Measurements from ENCODE around the gene SPIN1. TPM values are rescaled to one million over a fixed set of nuclear protein-coding genes. Genes with fewer than 3 reads are reported as not detected.

SPIN1 gene
- total and polyA plus RNA-seq, 2 donors (not counting 1 experiment from before 2014, with no cell fraction given): 9.9 to 24.9 TPM

DNA sequence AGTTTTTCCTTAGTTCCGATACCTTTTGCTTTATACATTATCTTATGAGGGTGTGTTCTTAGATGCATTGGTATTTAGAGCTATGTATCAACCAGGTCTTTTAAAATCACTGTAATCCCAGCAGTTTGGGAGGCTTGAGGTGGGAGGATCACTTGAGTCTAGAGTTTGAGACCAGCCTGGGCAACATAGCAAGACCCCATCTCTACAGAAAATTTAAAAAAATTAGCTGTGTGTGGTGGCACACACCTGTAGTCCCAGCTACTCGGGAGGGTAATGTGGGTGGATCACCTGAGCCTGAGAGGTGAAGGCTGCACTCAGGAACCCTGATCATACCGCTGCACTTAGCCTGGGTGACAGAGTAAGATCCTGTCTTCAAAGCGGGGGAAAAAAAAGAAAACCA lies 15.1 kb downstream of the SPIN1 start:
- CTCF ChIA-PET: interaction anchor here (0.8 kb wide), 1 partner anchor 12 kb away, joined by 4 read pairs; no protein-coding TSS in a partner anchor
- TF ChIP-seq, protein P1, sequence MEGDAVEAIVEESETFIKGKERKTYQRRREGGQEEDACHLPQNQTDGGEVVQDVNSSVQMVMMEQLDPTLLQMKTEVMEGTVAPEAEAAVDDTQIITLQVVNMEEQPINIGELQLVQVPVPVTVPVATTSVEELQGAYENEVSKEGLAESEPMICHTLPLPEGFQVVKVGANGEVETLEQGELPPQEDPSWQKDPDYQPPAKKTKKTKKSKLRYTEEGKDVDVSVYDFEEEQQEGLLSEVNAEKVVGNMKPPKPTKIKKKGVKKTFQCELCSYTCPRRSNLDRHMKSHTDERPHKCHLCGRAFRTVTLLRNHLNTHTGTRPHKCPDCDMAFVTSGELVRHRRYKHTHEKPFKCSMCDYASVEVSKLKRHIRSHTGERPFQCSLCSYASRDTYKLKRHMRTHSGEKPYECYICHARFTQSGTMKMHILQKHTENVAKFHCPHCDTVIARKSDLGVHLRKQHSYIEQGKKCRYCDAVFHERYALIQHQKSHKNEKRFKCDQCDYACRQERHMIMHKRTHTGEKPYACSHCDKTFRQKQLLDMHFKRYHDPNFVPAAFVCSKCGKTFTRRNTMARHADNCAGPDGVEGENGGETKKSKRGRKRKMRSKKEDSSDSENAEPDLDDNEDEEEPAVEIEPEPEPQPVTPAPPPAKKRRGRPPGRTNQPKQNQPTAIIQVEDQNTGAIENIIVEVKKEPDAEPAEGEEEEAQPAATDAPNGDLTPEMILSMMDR (IDR thresholded peaks at IDR 0.05): no peak
- TF ChIP-seq EZH2 (IDR thresholded peaks at IDR 0.05; ENCODE audit: borderline replicate concordance, insufficient read depth, low read depth, low read length, poor library complexity, severe bottlenecking): no peak

DNA sequence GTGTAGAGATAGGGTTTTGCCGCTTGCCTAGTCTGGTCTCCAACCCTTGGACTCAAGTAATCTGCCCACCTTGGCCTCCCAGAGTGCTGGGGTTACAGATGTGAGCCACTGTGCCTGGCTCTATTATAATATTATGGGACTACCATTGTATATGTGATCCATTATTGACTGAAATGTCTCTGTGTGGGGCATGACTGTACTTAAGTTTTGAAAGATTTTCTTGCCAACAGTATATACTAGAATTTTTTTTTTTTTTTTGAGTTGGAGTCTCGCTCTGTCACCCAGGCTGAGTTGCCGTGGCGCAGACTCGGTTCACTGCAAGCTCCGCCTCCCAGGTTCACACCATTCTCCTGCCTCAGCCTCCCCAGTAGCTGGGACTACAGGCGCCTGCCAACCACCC lies 17.8 kb downstream of the SPIN1 start:
- Histone ChIP-seq H3K9ac (ENCODE audit: low read length) (no peak overlapping the region), H3K4me1 (ENCODE audit: control insufficient read depth in 2 of 2, insufficient read depth in 2 of 2, low read length in 2 of 2) (no peaks in the 10 kb centered on the region), H3K9me3 (ENCODE audit: control extremely low read depth in 1 of 3, control insufficient read depth in 2 of 3, insufficient read depth in 1 of 3, low read length in 2 of 3) (peaks cover 0 to 4% (median 0%) of the 10 kb centered on the region in 3 donors), H3K27ac (ENCODE audit: low read length in 2 of 2) (no peak overlapping the region), H2AFZ (ENCODE audit: insufficient read depth, low read depth, low read length, poor library complexity, severe bottlenecking) (no peak overlapping the region), H3K79me2 (ENCODE audit: control insufficient read depth, insufficient read depth, low read length) (peaks cover 80% of the 10 kb centered on the region), H3K27me3 (replicated peaks in 1 of 4; ENCODE audit: control extremely low read depth in 1 of 4, control insufficient read depth in 3 of 4, insufficient read depth in 4 of 4, low read length in 3 of 4) (no peaks in the 10 kb centered on the region), H3K36me3 (replicated peaks in 1 of 2; ENCODE audit: control extremely low read depth in 1 of 2, control insufficient read depth in 1 of 2, extremely low read depth in 1 of 2, insufficient read depth in 2 of 2, low read length in 1 of 2) (no peaks in the 10 kb centered on the region), H3K4me2 (replicated peaks; ENCODE audit: low read depth, low read length, poor library complexity, severe bottlenecking) (no peak overlapping the region), H4K20me1 (ENCODE audit: control insufficient read depth, insufficient read depth, low read length, poor library complexity, severe bottlenecking) (no peaks in the 10 kb centered on the region), H3K4me3 (ENCODE audit: control extremely low read depth in 1 of 5, extremely low read depth in 1 of 5, insufficient read depth in 1 of 5, low read depth in 2 of 5, low read length in 4 of 5) (no peak overlapping the region)
- Mint-ChIP-seq H3K4me3 (no peak overlapping the region), H3K9me3 (ENCODE audit: insufficient read depth) (no peaks in the 10 kb centered on the region), H3K27ac (no peak overlapping the region), H3K27me3 (no peaks in the 10 kb centered on the region), H3K4me1 (peaks cover 14% of the 10 kb centered on the region)
- WGBS (ENCODE audit: insufficient coverage): no CpG with 5 or more reads among the region's 7 CpGs
- TF ChIP-seq, protein P1 (IDR thresholded peaks at IDR 0.05): no peak
- no peak for TF ChIP-seq EZH2 (IDR thresholded peaks at IDR 0.05; ENCODE audit: borderline replicate concordance, insufficient read depth, low read depth, low read length, poor library complexity, severe bottlenecking)
- intact Hi-C loops (cut with micrococcal nuclease): no loop called here
- ATAC-seq (ENCODE audit: low read depth) (no peak), DNase-seq (no peak)
- ChIA-PET POLR2A (no interaction called here), CTCF (interaction anchor here (0.7 kb wide), 1 partner anchor 23 kb away, joined by 3 read pairs; no protein-coding TSS in a partner anchor)

More for the DNA sequence above, 15.1 kb downstream of the SPIN1 start:
- peaks cover 13% of the 10 kb centered on the region for H3K4me1 Mint-ChIP-seq
- peaks cover 84% of the 10 kb centered on the region for H3K79me2 ChIP-seq (ENCODE audit: control insufficient read depth, insufficient read depth, low read length)
- no peaks in the 10 kb centered on the region for H3K27me3 Mint-ChIP-seq
- no peak overlapping the region for H3K4me2 ChIP-seq (replicated peaks; ENCODE audit: low read depth, low read length, poor library complexity, severe bottlenecking)
- H3K4me3 ChIP-seq (ENCODE audit: control extremely low read depth in 1 of 5, extremely low read depth in 1 of 5, insufficient read depth in 1 of 5, low read depth in 2 of 5, low read length in 4 of 5): no peak overlapping the region
- no peak overlapping the region for H3K9ac ChIP-seq (ENCODE audit: low read length)
- no peak overlapping the region for H3K27ac ChIP-seq (ENCODE audit: low read length in 2 of 2)
- no peaks in the 10 kb centered on the region for H3K4me1 ChIP-seq (ENCODE audit: control insufficient read depth in 2 of 2, insufficient read depth in 2 of 2, low read length in 2 of 2)
- H2AFZ ChIP-seq (ENCODE audit: insufficient read depth, low read depth, low read length, poor library complexity, severe bottlenecking): no peak overlapping the region
- intact Hi-C loops (cut with micrococcal nuclease): no loop called here
- peaks cover 0 to 2% of the 10 kb centered on the region in 2 experiments for H3K36me3 ChIP-seq (replicated peaks in 1 of 2; ENCODE audit: control extremely low read depth in 1 of 2, control insufficient read depth in 1 of 2, extremely low read depth in 1 of 2, insufficient read depth in 2 of 2, low read length in 1 of 2)
- ATAC-seq (ENCODE audit: low read depth): no peak
- no peaks in the 10 kb centered on the region for H3K27me3 ChIP-seq (replicated peaks in 1 of 4; ENCODE audit: control extremely low read depth in 1 of 4, control insufficient read depth in 3 of 4, insufficient read depth in 4 of 4, low read length in 3 of 4)
- H4K20me1 ChIP-seq (ENCODE audit: control insufficient read depth, insufficient read depth, low read length, poor library complexity, severe bottlenecking): peaks cover 13% of the 10 kb centered on the region
- DNase-seq: no peak
- no CpG with 5 or more reads among the region's 4 CpGs for WGBS (ENCODE audit: insufficient coverage)
- no peaks in the 10 kb centered on the region for H3K9me3 ChIP-seq (ENCODE audit: control extremely low read depth in 1 of 3, control insufficient read depth in 2 of 3, insufficient read depth in 1 of 3, low read length in 2 of 3)
- no peak overlapping the region for H3K27ac Mint-ChIP-seq
- no peaks in the 10 kb centered on the region for H3K9me3 Mint-ChIP-seq (ENCODE audit: insufficient read depth)
- POLR2A ChIA-PET: no interaction called here
- no peak overlapping the region for H3K4me3 Mint-ChIP-seq

All from B cell (primary cell).